ENCODE results near the gene PEMT.

GRCh38 chr17:17523731-17524490, 67.6 kb downstream of the PEMT start:
- TF ChIP-seq CTCF (IDR thresholded peaks at IDR 0.05 in 8 of 11, conservative IDR thresholded peaks at IDR 0.05 in 3 of 11) (no peak), POLR2A (IDR thresholded peaks at IDR 0.05) (no peak), POLR2AphosphoS5 (IDR thresholded peaks at IDR 0.05) (no peak)
